Measurements from ENCODE around the gene ITGA2. TPM values are rescaled to one million over a fixed set of nuclear protein-coding genes. Genes with fewer than 3 reads are reported as not detected.

ITGA2 gene
- total RNA-seq, 2 experiments from 2014 or later, result 17.6 to 37.0 TPM

DNA sequence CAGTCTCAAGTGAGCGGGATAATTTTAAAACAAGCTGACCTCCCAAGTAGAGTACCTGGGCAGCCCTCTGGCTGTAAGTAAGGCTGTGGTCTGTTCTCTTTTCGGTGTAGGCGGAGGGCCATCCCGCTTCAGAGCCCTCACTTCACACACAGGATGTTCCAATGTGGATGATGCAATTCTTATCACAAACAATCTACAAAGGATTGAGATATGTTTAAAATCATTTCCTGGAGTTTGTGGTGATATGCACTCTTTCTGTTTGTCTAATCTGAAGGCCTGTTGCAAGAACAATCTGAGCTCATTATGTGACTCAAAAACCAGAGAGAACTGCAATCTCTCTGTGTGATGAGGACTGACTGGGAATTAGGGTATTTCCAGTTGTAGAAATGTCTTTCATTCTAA lies 42.5 kb downstream of the ITGA2 start:
- peak overlapping the region; percentile 24 for H3K4me3 Mint-ChIP-seq
- CTCF ChIA-PET, result interaction anchor here (1.2 to 3.9 kb wide), 6 partner anchors 8 to 83 kb away, joined by 3 to 15 read pairs (median 8); no protein-coding TSS in a partner anchor

DNA sequence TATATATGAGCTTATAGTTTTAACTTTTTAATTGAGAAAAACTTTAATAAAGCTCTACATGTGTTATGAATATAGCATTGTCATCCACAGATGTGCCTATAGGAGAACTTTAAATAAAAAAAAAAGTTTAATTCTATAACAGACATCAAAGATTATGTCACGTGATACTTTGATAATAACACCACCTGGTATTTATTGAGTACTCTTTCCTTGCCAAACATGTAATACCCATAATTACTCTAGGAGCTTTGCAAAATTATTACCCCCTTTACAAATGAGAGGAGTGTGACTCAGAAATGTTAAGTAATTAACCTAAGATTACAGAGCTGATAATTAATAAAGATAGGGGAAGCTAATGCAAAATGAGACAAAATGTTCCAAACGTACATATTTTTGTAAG lies 43.0 kb downstream of the ITGA2 start:
- CTCF ChIA-PET, result interaction anchor here (1.2 to 3.9 kb wide), 6 partner anchors 8 to 83 kb away, joined by 3 to 15 read pairs (median 8); no protein-coding TSS in a partner anchor
- Mint-ChIP-seq H3K4me1 (peaks cover 67% of the 10 kb centered on the region), H3K4me3 (no peak overlapping the region), H3K27ac (peak overlapping the region; percentile 87), H3K36me3 (peaks cover 56% of the 10 kb centered on the region), H3K27me3 (no peaks in the 10 kb centered on the region), H3K9me3 (ENCODE audit: low read depth) (no peaks in the 10 kb centered on the region)
- no peak for ATAC-seq
- no peak for DNase-seq

More for the DNA sequence above, 42.5 kb downstream of the ITGA2 start:
- DNase-seq, result peak; percentile 63
- Mint-ChIP-seq H3K36me3 (peaks cover 57% of the 10 kb centered on the region), H3K4me1 (peaks cover 62% of the 10 kb centered on the region), H3K9me3 (ENCODE audit: low read depth) (no peaks in the 10 kb centered on the region), H3K27ac (peak overlapping the region; percentile 87), H3K27me3 (no peaks in the 10 kb centered on the region)
- ATAC-seq, result peak; percentile 81

DNA sequence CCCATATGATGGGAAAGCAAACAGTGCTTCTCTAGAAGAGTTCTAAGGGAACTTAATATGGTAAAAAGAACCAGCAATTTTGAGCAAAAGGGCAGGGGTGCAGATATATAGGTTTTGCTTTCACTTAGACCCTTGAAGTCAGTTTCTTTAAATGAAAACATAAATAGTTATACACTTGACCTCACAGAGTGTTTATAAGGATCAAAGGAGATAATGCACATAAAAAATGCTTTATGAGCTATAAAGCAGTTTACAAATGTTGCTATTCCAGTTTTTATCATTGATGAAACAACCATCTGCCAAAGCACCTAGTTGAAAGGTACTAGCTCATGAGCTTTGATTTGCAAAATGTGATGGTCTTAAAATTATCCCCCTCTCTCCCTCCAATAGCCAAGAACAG lies 45.7 kb downstream of the ITGA2 start:
- Mint-ChIP-seq H3K36me3 (peaks cover 45% of the 10 kb centered on the region), H3K4me1 (peaks cover 79% of the 10 kb centered on the region)

DNA sequence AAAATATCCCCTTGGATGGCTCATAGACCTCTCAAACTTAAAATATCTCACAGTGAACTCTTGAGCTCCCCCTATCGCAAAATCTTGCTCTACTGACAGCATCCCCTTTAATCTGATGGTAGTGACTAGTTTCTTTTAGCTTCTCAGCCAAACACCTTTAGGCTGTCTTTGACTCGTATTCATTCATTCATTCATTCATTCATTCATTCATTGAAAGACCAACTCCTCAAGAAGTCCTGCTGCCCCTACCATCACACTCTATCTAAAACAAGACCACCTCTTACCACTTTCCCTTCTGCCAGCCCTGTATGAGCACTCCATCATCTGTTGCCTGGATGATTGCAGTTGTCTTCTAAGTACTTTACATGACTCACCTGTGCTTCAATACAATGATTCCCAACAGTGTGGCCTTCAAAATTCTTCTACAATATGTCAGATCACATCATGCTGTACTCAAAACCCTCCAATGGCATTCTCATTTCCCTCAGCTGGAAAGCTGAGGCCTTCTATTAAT lies 46.8 kb downstream of the ITGA2 start:
- ATAC-seq (no peak), DNase-seq (no peak)
- CTCF ChIA-PET, result interaction anchor here (1.0 to 3.1 kb wide), 18 partner anchors 9 to 88 kb away, joined by 3 to 23 read pairs (median 6); partner anchors contain the start of genes ITGA2 and MOCS2

More for the DNA sequence above, 45.7 kb downstream of the ITGA2 start:
- CTCF ChIA-PET, result interaction anchor here (0.6 to 3.1 kb wide), 16 partner anchors 10 to 86 kb away, joined by 3 to 23 read pairs (median 6); partner anchors contain the start of genes ITGA2 and MOCS2
- DNase-seq (no peak), ATAC-seq (no peak)
- H3K27ac Mint-ChIP-seq, result peak overlapping the region; percentile 13
- no peaks in the 10 kb centered on the region for H3K27me3 Mint-ChIP-seq
- H3K4me3 Mint-ChIP-seq, result no peak overlapping the region
- H3K9me3 Mint-ChIP-seq (ENCODE audit: low read depth), result no peaks in the 10 kb centered on the region

DNA sequence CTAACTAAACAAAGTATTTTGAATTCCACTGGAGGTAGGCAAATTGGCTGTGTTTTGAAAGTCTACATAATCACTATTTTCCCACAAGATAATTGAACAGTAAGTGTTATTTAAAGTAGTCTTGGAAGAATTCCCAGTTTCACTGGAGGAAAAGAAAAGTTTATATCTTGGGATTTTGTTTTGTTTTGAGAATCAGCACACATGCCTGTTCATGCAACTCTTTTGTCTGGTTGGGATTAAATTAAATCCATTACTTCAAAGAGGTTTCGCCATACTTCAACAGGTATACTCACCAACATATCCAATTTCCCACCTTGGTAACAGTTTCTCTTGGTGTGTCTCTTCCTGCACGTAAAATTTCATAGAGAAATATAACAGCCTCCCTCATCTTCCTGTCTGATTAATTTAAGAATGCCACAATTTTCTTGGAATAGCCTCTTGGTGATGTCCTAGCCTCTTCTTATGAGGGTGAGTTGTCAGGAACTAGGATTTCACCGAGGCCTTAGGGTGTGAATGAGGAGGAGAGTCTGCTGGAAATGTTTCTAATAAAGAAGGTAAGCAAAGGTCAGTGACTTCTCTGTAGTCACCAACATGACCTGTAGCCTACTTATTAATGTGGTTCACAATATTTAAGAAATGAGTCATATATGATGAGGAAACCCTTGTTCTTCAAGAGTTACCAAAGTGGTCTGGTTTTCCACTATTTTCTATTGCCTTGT lies 48.1 kb downstream of the ITGA2 start:
- Mint-ChIP-seq H3K4me3 (no peak overlapping the region), H3K27me3 (no peaks in the 10 kb centered on the region), H3K9me3 (ENCODE audit: low read depth) (no peaks in the 10 kb centered on the region), H3K4me1 (peaks cover 82% of the 10 kb centered on the region), H3K27ac (peak overlapping the region; percentile 68), H3K36me3 (peaks cover 36% of the 10 kb centered on the region)
- ATAC-seq (peak; percentile 9), DNase-seq (no peak)
- CTCF ChIA-PET, result interaction anchor here (1.0 to 3.1 kb wide), 8 partner anchors 8 to 89 kb away, joined by 3 to 23 read pairs (median 3); partner anchors contain the start of gene ITGA2

More for the DNA sequence above, 46.8 kb downstream of the ITGA2 start:
- H3K27ac Mint-ChIP-seq, result peak overlapping the region; percentile 4
- no peak overlapping the region for H3K4me3 Mint-ChIP-seq
- H3K27me3 Mint-ChIP-seq, result no peaks in the 10 kb centered on the region
- H3K9me3 Mint-ChIP-seq (ENCODE audit: low read depth), result no peaks in the 10 kb centered on the region
- H3K36me3 Mint-ChIP-seq, result peaks cover 43% of the 10 kb centered on the region
- peaks cover 81% of the 10 kb centered on the region for H3K4me1 Mint-ChIP-seq

DNA sequence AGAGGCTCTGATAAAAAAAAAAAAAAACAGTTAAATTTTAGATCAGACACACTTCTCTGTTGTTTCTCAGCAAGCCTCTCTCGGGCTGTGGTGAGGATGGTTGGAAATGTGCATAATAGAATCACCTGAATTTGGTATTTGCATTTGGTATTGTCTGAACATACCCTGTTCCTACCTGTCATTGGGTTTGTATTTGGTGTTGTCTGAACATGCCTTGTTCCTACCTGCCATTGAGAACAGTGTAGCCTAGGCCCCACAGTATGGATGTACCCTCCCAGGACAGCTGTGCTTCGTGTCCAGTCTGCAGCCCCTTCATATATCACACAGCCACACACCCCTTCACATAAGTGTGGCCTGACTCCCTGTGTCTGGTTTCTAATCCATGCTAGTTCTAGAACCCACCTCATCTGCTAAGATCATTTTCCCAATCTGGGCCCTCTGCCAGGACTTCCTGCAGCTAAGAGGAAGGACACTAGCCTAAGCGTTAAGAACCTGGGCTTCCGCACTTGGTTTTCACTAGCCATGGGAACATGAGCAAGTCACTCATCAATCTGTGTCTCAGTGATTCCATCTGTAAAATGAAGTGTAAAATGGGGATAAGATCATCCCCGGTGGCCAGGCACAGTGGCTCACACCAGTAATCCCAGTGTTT lies 49.2 kb downstream of the ITGA2 start:
- H3K27ac Mint-ChIP-seq, result peak overlapping the region; percentile 75
- peaks cover 2% of the 10 kb centered on the region for H3K27me3 Mint-ChIP-seq
- peaks cover 41% of the 10 kb centered on the region for H3K36me3 Mint-ChIP-seq
- CTCF ChIA-PET, result interaction anchor here (0.8 to 1.5 kb wide), 7 partner anchors 9 to 51 kb away, joined by 3 to 4 read pairs (median 3); no protein-coding TSS in a partner anchor
- ATAC-seq (no peak), DNase-seq (no peak)
- peak overlapping the region; percentile 4 for H3K4me3 Mint-ChIP-seq
- peaks cover 82% of the 10 kb centered on the region for H3K4me1 Mint-ChIP-seq
- peaks cover under 1% of the 10 kb centered on the region for H3K9me3 Mint-ChIP-seq (ENCODE audit: low read depth)

DNA sequence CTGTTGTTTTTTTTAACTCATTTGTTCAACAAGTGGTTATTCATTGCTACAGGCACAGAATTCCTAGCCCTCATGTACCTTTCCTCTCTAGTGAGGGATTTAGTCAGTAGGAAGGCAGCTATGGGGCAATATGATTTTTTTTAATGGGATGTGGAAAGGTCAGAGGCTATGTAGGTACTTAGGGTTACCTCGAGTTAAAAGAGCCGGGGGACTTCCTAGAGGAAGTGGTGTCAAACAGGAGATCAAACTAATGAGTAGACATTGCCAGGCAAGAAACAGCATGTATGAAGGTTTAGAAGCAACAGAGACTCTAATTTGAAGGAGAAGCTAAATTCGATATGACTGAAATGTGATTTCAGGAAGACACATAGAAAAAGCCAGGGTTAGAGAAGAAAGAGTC lies 50.7 kb downstream of the ITGA2 start:
- CTCF ChIA-PET, result interaction anchor here (0.8 to 2.9 kb wide), 8 partner anchors 9 to 55 kb away, joined by 3 to 15 read pairs (median 4); partner anchors contain the start of gene ITGA2
- Mint-ChIP-seq H3K4me3 (peak overlapping the region; percentile 2), H3K36me3 (peaks cover 48% of the 10 kb centered on the region), H3K9me3 (ENCODE audit: low read depth) (peaks cover 3% of the 10 kb centered on the region), H3K4me1 (peaks cover 89% of the 10 kb centered on the region), H3K27ac (peak overlapping the region; percentile 93), H3K27me3 (peaks cover 2% of the 10 kb centered on the region)
- ATAC-seq, result no peak
- DNase-seq, result no peak

DNA sequence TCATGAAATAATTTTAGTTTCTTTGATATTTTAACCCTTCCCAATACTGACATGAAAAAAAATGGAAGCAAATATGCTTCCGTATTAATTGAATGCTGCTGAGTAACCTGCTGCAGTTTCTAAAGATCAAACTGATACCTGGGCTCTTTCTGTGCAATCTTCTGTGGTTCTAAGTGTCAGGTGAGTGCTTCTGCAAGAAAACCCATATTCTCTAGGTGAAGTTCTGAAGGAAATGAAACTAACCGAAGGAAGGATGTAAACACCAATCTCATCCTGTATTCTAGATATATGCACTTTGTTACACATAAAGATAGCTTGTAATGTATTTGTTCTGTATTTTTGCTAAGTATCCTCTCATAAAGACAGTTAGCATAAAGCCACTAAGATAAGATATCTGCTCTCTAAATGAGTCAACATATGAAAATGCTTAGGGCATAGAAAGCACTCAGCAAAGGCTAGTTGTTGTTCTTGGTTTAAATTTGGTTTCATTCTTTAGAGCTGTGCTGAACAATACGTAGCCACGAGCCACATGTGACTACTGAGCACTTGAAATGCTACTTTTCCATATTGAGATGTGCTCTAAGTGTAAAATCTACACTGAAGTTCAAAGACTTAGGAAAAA lies 52.0 kb downstream of the ITGA2 start:
- Mint-ChIP-seq H3K36me3 (peaks cover 54% of the 10 kb centered on the region), H3K9me3 (ENCODE audit: low read depth) (peaks cover 3% of the 10 kb centered on the region), H3K4me1 (peaks cover 88% of the 10 kb centered on the region), H3K27ac (peak overlapping the region; percentile 93), H3K4me3 (peak overlapping the region; percentile 67), H3K27me3 (peaks cover 2% of the 10 kb centered on the region)
- ATAC-seq (peak; percentile 94), DNase-seq (peak; percentile 74)
- CTCF ChIA-PET, result interaction anchor here (0.7 to 2.9 kb wide), 11 partner anchors 10 to 93 kb away, joined by 3 to 15 read pairs (median 4); partner anchors contain the start of gene ITGA2

DNA sequence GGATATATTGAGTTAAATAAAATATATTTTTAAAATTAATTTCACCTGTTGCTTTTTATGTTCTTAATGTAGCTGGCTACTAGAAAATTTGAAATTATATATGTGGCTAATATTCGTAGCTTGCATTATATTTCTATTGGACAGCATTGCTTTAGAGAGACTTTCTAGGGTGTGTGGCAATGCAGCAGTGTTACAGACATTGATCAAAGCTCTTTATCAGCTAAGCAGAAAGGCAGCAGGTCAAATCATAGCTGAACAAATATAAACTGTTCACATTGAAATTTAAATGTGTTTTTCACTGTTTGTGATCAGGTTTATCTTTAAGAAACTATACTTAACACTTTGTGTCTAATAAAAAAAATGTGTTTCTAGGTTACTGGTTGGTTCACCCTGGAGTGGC lies 52.6 kb downstream of the ITGA2 start:
- peaks cover 3% of the 10 kb centered on the region for H3K9me3 Mint-ChIP-seq (ENCODE audit: low read depth)
- CTCF ChIA-PET, result interaction anchor here (0.7 to 2.9 kb wide), 10 partner anchors 10 to 93 kb away, joined by 3 to 15 read pairs (median 4); partner anchors contain the start of gene ITGA2
- H3K36me3 Mint-ChIP-seq, result peaks cover 55% of the 10 kb centered on the region
- no peak overlapping the region for H3K4me3 Mint-ChIP-seq
- H3K27ac Mint-ChIP-seq, result peak overlapping the region; percentile 93
- H3K27me3 Mint-ChIP-seq, result peaks cover 6% of the 10 kb centered on the region
- DNase-seq, result no peak
- ATAC-seq, result no peak
- peaks cover 83% of the 10 kb centered on the region for H3K4me1 Mint-ChIP-seq

DNA sequence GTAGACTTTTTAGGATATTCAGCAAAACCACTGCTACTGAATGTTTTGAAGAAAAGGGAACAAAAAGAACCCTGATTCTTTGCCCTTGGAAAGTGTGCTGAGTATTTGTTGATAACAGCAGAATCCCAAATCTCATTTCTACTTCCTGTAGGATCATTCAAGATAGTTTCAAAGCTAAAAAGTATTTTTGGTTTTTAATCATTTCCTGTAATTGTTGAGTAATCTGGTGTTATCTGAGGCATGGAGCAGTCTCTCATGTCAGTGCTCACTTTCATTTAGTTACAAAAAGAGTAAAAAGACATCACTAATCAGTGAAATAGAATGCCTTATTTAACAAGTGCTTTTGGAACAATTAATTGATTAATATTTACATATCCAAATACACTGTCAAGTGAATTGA lies 56.1 kb downstream of the ITGA2 start:
- H3K27ac Mint-ChIP-seq, result no peak overlapping the region
- peaks cover 63% of the 10 kb centered on the region for H3K4me1 Mint-ChIP-seq
- DNase-seq, result no peak
- CTCF ChIA-PET, result interaction anchor here (1.3 to 1.6 kb wide), 2 partner anchors 10 to 39 kb away, joined by 3 to 5 read pairs; no protein-coding TSS in a partner anchor
- H3K9me3 Mint-ChIP-seq (ENCODE audit: low read depth), result peaks cover 3% of the 10 kb centered on the region
- no peak overlapping the region for H3K4me3 Mint-ChIP-seq
- no peak for ATAC-seq
- peaks cover 6% of the 10 kb centered on the region for H3K27me3 Mint-ChIP-seq
- H3K36me3 Mint-ChIP-seq, result peaks cover 66% of the 10 kb centered on the region

DNA sequence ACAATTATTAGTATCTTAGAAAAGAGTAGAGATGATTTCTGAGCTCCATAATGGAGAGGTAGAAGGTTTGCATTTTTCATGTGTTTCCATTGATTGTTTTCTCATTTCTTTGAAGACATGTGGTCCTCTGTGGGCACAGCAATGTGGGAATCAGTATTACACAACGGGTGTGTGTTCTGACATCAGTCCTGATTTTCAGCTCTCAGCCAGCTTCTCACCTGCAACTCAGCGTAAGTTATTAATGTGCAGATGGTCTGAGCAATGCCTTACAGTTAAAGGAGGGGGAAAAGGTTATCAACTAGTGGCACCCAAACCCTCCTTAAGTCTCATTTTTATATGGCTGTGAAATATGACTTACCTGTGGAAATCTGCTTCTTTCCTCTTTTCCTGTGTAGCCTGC lies 59.1 kb downstream of the ITGA2 start:
- Mint-ChIP-seq H3K9me3 (ENCODE audit: low read depth) (peaks cover 3% of the 10 kb centered on the region), H3K36me3 (peaks cover 64% of the 10 kb centered on the region), H3K27me3 (peaks cover 4% of the 10 kb centered on the region), H3K4me1 (peaks cover 36% of the 10 kb centered on the region), H3K27ac (no peak overlapping the region), H3K4me3 (no peak overlapping the region)
- no peak for ATAC-seq
- CTCF ChIA-PET, result interaction anchor here (1.3 kb wide), 1 partner anchor 49 kb away, joined by 3 read pairs; no protein-coding TSS in a partner anchor
- DNase-seq, result no peak

DNA sequence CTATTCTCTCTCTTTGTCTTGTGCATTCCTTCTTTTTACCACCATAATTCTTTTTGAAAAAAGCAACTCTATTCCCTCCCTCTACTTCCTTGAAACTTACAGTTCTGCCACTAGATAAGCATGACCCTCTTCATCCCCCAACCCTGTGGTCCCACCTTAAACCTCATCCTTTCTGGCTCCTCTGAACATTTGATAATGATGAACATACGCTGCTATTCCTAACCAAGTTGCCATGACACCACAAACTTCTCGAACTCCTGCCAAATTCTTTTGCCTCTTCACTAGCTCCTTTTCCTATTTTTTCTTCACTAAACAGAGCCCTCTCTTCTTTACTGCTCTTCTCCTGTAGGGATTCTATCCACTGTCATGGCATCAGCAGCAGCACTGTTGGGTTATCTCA lies 63.3 kb downstream of the ITGA2 start:
- Mint-ChIP-seq H3K36me3 (peaks cover 37% of the 10 kb centered on the region), H3K27me3 (no peaks in the 10 kb centered on the region), H3K27ac (no peak overlapping the region), H3K4me3 (no peak overlapping the region), H3K9me3 (ENCODE audit: low read depth) (no peaks in the 10 kb centered on the region), H3K4me1 (peaks cover 12% of the 10 kb centered on the region)
- CTCF ChIA-PET, result interaction anchor here (1.2 kb wide), 1 partner anchor 104 kb away, joined by 3 read pairs; no protein-coding TSS in a partner anchor
- ATAC-seq, result no peak
- peak; percentile 60 for DNase-seq
